Adipocyte (in vitro differentiated cells): ENCODE results near the gene FCN1.

Experiments used
- DNase-seq: peaks from one replicate; pipeline ENCODE4 v3.0.0-alpha.2; 2015; ENCODE audit warnings: low read depth
- H3K27me3 ChIP-seq: replicated peaks from 2 replicates; pipeline ENCODE4 v1.7.0; 2013; ENCODE audit warnings: mild to moderate bottlenecking, low read length, moderate library complexity; ENCODE audit not compliant: control insufficient read depth, insufficient read depth
- H3K36me3 ChIP-seq: 2 replicates; pipeline ENCODE4 v1.7.0; 2013; ENCODE audit warnings: low read length, mild to moderate bottlenecking, moderate library complexity; ENCODE audit not compliant: control insufficient read depth, insufficient read depth, severe bottlenecking
- H3K4me1 ChIP-seq: 2 replicates; pipeline ENCODE4 v1.7.0; 2013; ENCODE audit warnings: mild to moderate bottlenecking, low read length, moderate library complexity; ENCODE audit not compliant: control insufficient read depth, insufficient read depth
- H3K4me3 ChIP-seq: 2 replicates; pipeline ENCODE4 v1.7.0; 2013; ENCODE audit warnings: mild to moderate bottlenecking, low read length, moderate library complexity
- H3K9ac ChIP-seq: 2 replicates; pipeline ENCODE4 v1.7.0; 2013; ENCODE audit warnings: mild to moderate bottlenecking, low read length, moderate library complexity
- H3K9me3 ChIP-seq: 2 replicates; pipeline ENCODE4 v1.7.0; 2013; ENCODE audit warnings: mild to moderate bottlenecking, low read length, moderate library complexity; ENCODE audit not compliant: control insufficient read depth

The FCN1 gene

DNA sequence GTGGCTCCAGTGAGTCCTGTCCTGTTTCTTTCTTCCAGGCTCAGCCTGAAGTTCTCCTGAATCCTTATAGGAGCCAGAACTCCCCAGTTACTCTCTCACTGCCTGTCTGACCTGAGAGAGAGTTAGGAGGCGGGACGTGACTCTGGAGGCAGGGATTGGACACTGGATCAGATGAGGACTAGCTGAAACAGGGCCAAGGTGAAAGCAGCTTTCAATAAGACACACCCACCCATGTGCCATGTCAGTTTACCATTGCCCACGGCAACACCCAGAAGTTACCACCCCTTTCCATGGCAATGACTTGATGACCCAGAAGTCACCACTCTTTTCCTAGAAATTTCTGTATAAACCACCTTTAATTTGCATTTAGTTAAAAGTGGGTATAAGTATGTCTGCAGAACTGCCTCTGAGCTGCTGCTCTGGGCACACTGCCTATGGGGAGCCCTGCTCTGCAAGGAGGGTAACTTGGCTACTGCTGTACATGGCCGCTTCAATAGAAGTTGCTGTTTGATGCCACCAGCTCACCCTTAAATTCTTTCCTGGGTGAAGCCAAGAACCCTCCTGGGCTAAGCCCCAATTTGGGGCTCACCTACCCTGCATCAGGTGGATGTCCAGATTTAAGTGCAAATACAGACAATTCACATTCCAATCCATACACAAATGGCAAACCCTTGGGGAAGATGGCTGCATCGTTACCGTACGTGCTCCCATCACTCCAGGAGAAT, 23.4 kb downstream of the FCN1 start:
- no peaks in the 10 kb centered on the region for H3K36me3 ChIP-seq
- H3K27me3 ChIP-seq: peaks cover 19% of the 10 kb centered on the region
- no peak overlapping the region for H3K4me3 ChIP-seq
- DNase-seq: no peak
- H3K4me1 ChIP-seq: peaks cover 3% of the 10 kb centered on the region
- peaks cover 15% of the 10 kb centered on the region for H3K9me3 ChIP-seq
- H3K9ac ChIP-seq: no peak overlapping the region

DNA sequence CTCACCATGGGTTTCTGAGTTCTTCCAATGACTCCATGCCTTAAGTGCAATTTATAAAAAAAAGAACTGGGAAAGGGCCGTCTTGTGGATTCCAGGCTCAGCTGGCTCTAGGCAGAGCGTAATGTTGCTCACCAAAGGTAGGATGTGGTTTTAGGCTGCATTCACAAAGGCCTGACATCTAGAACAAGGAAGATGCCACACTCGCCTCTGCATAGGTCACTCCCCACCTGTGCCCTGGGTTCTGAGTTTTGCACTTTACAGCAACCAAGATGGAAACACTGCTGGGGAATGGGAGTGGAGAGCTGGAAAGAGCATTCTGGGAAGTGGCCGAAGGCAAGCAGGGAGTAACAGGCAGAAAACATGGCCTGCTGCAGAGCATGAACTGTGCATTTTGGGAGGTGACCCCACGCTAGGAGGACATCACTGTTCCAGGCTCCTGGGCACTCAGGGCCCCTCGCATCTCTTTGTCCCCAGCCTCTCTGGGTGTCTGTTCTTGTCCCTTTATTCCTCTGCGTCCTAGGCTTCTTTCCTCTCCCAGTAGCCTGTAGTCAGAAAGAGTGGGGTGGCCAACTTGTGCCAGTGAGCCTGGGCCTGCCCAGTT, 24.8 kb downstream of the FCN1 start:
- H3K4me1 ChIP-seq: peaks cover 3% of the 10 kb centered on the region
- H3K36me3 ChIP-seq: no peaks in the 10 kb centered on the region
- no peak for DNase-seq

DNA sequence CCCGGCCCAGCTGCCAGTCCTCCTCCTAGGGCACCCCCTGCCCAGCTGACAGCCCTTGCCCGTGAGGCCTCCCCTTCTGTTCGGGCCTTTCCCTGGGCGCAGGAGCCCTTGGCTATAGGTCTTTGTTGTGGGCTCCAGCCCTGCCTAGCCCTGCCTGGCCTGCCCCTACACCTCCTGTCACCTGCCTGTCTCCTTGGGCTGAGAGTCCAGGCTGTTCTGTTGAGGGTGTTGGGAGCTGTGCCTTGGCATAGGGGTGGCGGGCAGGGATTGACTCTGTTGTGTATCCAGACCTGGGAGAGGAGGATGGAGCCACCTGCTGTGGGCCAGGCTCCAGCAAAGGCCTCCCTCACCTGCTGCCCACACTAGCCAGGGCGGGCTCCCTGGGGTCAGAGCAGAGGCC, 25.5 kb downstream of the FCN1 start:
- no peaks in the 10 kb centered on the region for H3K9me3 ChIP-seq
- no peak overlapping the region for H3K9ac ChIP-seq
- no peak for DNase-seq
- peaks cover 12% of the 10 kb centered on the region for H3K27me3 ChIP-seq
- H3K4me3 ChIP-seq: no peak overlapping the region
- no peaks in the 10 kb centered on the region for H3K36me3 ChIP-seq
- peaks cover 3% of the 10 kb centered on the region for H3K4me1 ChIP-seq

More for the DNA sequence above, 24.8 kb downstream of the FCN1 start:
- Histone ChIP-seq H3K27me3 (peaks cover 12% of the 10 kb centered on the region), H3K9me3 (peaks cover 2% of the 10 kb centered on the region), H3K4me3 (no peak overlapping the region), H3K9ac (no peak overlapping the region)

DNA sequence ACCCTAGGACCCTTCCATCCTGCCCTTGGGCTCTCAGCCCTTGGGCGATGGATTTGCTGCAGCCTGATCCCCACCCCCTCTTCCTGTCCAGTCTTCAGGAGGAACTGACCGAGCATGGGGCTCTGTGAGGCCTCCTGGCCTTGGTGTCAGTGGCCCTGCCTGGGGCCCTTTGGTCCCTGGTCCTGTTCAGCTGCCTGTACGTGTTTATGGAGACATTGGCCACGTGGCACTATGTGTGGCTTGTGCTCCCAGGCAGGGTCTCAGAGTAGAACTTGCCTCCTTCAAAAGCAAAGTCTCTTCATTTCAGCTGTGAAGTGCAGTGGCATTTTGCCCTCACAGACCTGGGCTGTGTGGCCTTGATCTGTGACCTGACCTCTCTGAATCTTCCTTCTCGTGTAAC, 26.0 kb downstream of the FCN1 start:
- no peak for DNase-seq
- Histone ChIP-seq H3K27me3 (peaks cover 12% of the 10 kb centered on the region), H3K36me3 (no peaks in the 10 kb centered on the region), H3K4me1 (peaks cover 3% of the 10 kb centered on the region), H3K9ac (no peak overlapping the region), H3K4me3 (no peak overlapping the region), H3K9me3 (no peaks in the 10 kb centered on the region)

DNA sequence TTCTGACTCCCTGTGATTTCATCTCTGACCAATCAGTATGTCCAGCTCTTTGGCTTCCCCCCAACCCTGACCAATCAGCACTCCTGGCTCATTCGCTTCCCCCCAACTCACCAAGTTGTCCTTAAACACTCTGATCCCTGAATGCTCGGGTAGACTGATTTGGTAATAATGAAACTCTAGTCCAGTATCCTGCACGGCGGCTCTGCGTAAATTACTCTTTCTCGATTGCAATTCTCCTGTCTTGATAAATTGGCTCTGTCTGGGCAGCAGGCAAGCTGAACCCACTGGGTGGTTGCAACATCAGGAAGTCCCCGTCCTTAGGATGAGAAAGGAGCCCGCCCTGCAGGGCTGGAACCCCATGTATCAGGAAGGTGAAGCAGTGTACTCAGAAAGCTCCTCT, 26.7 kb downstream of the FCN1 start:
- no peak for DNase-seq
- no peak overlapping the region for H3K9ac ChIP-seq
- H3K27me3 ChIP-seq: peaks cover 12% of the 10 kb centered on the region
- no peaks in the 10 kb centered on the region for H3K9me3 ChIP-seq
- no peaks in the 10 kb centered on the region for H3K36me3 ChIP-seq
- H3K4me1 ChIP-seq: no peaks in the 10 kb centered on the region
- no peak overlapping the region for H3K4me3 ChIP-seq

DNA sequence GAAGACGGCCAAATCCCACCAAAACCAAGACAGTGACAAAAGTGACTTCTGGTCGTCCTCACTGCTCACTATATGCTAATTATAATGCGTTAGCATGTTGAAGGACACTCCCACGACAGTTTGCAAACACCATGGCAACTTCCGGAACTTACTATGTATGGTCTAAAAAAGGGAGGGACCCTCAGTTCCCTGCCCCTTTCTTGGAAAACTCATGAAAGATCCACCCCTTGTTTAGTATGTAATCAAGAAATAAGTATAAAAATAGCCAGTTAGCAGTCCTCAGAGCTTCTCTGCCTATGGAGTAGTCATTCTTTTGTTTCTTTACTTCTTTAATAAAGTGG, 27.6 kb downstream of the FCN1 start:
- no peak overlapping the region for H3K9ac ChIP-seq
- H3K27me3 ChIP-seq: peaks cover 12% of the 10 kb centered on the region
- no peak for DNase-seq
- H3K4me1 ChIP-seq: no peaks in the 10 kb centered on the region
- no peaks in the 10 kb centered on the region for H3K36me3 ChIP-seq
- no peak overlapping the region for H3K4me3 ChIP-seq
- no peaks in the 10 kb centered on the region for H3K9me3 ChIP-seq

DNA sequence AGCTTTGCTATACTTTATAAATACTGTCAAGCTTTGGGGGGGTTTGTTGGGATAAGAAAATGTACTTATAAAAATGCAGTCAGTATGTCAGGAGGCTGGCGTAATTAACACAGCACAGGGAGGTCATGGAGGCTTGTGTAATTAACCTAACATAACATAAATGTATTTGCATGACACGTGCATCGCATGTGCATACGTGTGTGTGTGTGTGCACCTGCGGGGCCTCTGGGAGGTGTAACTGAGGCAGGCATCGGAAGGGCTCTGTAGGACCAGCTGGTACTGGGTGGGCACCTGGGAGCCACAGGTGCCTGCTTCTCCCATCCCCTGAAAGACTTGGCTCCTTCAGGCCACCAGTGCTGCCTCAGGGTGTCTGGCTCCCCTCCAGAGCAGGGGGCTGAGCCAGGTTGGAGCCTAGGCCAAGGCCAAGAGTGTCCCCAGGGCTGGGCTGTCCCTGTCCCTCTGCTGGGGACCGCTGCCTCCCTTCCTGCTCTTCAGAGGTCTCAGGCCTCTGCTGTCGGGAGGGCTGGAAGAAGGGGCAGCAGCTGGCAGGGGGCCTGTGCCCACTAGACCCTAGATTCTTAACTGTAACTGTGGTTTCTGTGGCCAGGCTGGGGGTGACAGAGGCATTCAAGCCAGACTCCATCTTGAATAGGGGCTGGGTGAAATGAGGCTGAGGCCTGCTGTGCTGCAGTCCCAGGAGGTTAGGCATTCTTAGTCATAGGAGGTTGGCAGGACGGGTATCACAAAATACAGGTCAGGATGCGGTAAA, 28.1 kb downstream of the FCN1 start:
- Histone ChIP-seq H3K9me3 (no peaks in the 10 kb centered on the region), H3K4me3 (no peak overlapping the region), H3K36me3 (no peaks in the 10 kb centered on the region), H3K9ac (no peak overlapping the region), H3K27me3 (peaks cover 12% of the 10 kb centered on the region), H3K4me1 (no peaks in the 10 kb centered on the region)
- no peak for DNase-seq

DNA sequence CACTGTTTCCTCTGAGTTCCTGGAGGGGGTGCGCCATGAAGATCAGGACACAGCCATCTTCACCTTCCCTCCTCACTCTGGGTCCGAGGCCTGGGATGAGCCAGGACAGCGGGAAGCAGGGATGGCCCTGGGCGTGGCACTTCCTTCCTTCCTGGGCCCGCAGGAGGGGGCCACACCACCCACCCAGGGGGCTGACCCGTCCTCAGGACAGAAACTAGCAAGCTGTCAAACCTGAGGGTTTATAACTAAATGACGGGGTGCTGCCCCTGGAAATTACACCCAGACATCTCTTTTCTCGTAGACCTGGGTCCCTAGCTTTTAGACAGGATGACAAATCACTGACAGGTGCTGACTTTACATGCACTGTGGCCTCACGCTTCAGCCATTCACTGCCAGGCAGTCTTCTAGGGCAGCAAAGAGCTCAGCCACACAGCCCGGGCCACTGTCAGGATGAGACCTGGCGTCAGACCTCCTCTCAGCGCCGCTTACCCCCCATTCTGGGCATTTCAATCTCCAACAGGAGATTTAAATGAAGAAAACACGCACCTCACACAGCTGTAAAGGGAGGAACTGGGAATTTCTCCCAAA, 29.0 kb downstream of the FCN1 start:
- DNase-seq: no peak
- Histone ChIP-seq H3K9me3 (no peaks in the 10 kb centered on the region), H3K36me3 (no peaks in the 10 kb centered on the region), H3K27me3 (peaks cover 12% of the 10 kb centered on the region), H3K4me3 (no peak overlapping the region), H3K4me1 (no peaks in the 10 kb centered on the region), H3K9ac (no peak overlapping the region)

DNA sequence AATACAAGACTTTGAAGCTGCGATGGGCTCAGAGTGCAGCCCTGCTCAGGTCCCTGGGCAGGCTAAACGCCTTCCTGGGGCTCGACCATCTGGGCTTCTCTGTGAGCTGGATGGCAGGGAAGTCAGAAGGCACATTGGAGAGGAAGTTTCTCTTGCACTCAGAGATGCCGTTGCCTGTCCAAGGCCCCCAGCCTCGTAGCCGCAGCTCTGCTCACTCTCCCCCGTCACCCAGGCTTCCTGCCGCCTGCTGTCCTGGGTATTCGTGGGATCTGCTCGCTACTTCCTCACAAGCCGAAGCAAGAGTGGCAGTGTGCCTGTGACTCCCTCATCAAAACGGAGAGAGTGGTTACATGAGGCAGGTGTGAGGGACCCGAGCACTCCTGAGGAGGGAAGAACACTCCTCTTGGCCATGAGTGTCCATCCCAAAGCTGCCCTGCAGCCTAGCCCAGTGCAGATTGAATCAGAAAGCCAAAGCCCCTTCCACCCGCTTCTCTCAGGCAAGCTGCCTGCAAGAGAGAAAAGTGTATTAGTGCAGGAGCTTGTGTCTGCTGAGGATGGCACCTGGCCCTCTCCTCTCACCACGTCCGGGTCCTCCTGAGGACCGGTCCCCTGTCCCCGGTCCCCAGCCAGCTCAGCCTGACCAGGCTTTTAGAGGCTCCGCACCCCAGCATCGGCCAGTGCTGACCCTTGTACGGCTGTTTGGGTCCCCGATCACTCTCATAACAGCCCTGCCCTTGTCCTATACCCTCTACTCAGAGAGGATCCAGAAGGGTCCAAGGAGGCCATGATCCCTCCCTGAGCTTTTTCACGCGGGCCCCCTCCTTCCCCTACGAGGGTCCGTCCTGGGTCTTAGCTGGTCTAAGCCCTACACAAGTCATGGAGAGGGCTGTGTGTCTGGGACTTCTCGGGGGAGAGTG, 29.8 kb downstream of the FCN1 start:
- Histone ChIP-seq H3K9me3 (no peaks in the 10 kb centered on the region), H3K9ac (no peak overlapping the region), H3K4me1 (no peaks in the 10 kb centered on the region), H3K4me3 (no peak overlapping the region), H3K27me3 (peaks cover 16% of the 10 kb centered on the region), H3K36me3 (no peaks in the 10 kb centered on the region)
- DNase-seq: no peak

DNA sequence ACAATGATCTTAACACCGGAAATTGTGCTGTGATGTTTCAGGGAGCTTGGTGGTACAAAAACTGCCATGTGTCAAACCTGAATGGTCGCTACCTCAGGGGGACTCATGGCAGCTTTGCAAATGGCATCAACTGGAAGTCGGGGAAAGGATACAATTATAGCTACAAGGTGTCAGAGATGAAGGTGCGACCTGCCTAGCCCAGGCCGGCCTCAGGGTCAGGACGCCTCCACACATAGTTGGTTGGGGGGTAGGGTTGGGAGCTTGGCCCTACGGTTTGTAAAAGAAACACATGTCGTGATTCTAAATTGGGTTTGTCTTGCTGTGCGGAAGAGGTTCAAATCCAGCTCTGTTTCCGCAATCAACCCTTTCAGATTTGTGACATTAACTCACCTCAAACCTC, 30.5 kb downstream of the FCN1 start:
- Histone ChIP-seq H3K9me3 (no peaks in the 10 kb centered on the region), H3K9ac (no peak overlapping the region), H3K4me1 (no peaks in the 10 kb centered on the region), H3K4me3 (no peak overlapping the region), H3K36me3 (no peaks in the 10 kb centered on the region), H3K27me3 (peaks cover 23% of the 10 kb centered on the region)
- no peak for DNase-seq
